Left forelimb (tissue), 1 donor: ENCODE measurements around the gene SDK1.
"Not testable (repeated sequence)": the region's sequence is repeated elsewhere in the genome, so short reads cannot be mapped to it uniquely, and the experiment has no call there.

Experiments
- DNase-seq: peaks from one replicate; pipeline ENCODE4 v3.0.0-alpha.2; 2018; ENCODE audit warnings: low spot score

Gene SDK1

GRCh38 chr7:3725155-3726059 is 424.4 kb downstream of the SDK1 start:
- no peak for DNase-seq

- no peak for DNase-seq
Observed at GRCh38 chr7:3730276-3730675, 429.2 kb downstream of the SDK1 start.

- no peak for DNase-seq
Observed at GRCh38 chr7:3732395-3733005, 431.4 kb downstream of the SDK1 start.

- DNase-seq, result no peak
Observed at GRCh38 chr7:3733541-3734140, 432.6 kb downstream of the SDK1 start.

GRCh38 chr7:3738964-3739363 is 437.9 kb downstream of the SDK1 start:
- DNase-seq, result no peak

- no peak for DNase-seq
Observed at GRCh38 chr7:3739983-3740382, 438.9 kb downstream of the SDK1 start.

GRCh38 chr7:3747467-3747866 is 446.4 kb downstream of the SDK1 start:
- DNase-seq, result no peak

- DNase-seq, result no peak
Observed at GRCh38 chr7:3748389-3748788, 447.3 kb downstream of the SDK1 start.

- no peak for DNase-seq
Observed at GRCh38 chr7:3753868-3754267, 452.8 kb downstream of the SDK1 start.

GRCh38 chr7:3754493-3755341 is 453.7 kb downstream of the SDK1 start:
- no peak for DNase-seq

- not testable (repeated sequence) for DNase-seq
Observed at GRCh38 chr7:3755778-3756453, 454.9 kb downstream of the SDK1 start.

GRCh38 chr7:3757059-3757458 is 456.0 kb downstream of the SDK1 start:
- no peak for DNase-seq

- no peak for DNase-seq
Observed at GRCh38 chr7:3760651-3761050, 459.6 kb downstream of the SDK1 start.

GRCh38 chr7:3762146-3762831 is 461.2 kb downstream of the SDK1 start:
- no peak for DNase-seq

GRCh38 chr7:3767917-3768777 is 467.1 kb downstream of the SDK1 start:
- DNase-seq, result no peak

GRCh38 chr7:3771906-3772305 is 470.9 kb downstream of the SDK1 start:
- DNase-seq, result no peak

- DNase-seq, result no peak
Observed at GRCh38 chr7:3778345-3778744, 477.3 kb downstream of the SDK1 start.

- no peak for DNase-seq
Observed at GRCh38 chr7:3780016-3780415, 479.0 kb downstream of the SDK1 start.

GRCh38 chr7:3780525-3780924 is 479.5 kb downstream of the SDK1 start:
- no peak for DNase-seq

- no peak for DNase-seq
Observed at GRCh38 chr7:3781607-3782006, 480.6 kb downstream of the SDK1 start.
